Fibroblast of mammary gland (primary cell): ENCODE measurements around the gene UNC5A.
"Not testable (repeated sequence)": the region's sequence is repeated elsewhere in the genome, so short reads cannot be mapped to it uniquely, and the experiment has no call there.

Experiments used
- DNase-seq: peaks from one replicate; pipeline ENCODE4 v3.0.0-alpha.2; 2010; ENCODE audit warnings: low read depth
- H3K4me3 ChIP-seq: 2 replicates; pipeline ENCODE4 v1.5.1; 2011; ENCODE audit warnings: low read depth, mild to moderate bottlenecking, low read length, moderate library complexity; ENCODE audit not compliant: control insufficient read depth
- CTCF ChIP-seq: conservative IDR thresholded peaks from 2 replicates; pipeline ENCODE4 v1.5.1; 2011; ENCODE audit warnings: low read depth, low read length, inconsistent platforms; ENCODE audit not compliant: control insufficient read depth, insufficient read depth

The UNC5A gene

GRCh38 chr5:176868731-176869130 is 58.4 kb downstream of the UNC5A start:
- no peak overlapping the region for H3K4me3 ChIP-seq
- no peak for TF ChIP-seq CTCF
- no peak for DNase-seq

- DNase-seq: no peak
- no peak for TF ChIP-seq CTCF
- H3K4me3 ChIP-seq: no peak overlapping the region
Observed at GRCh38 chr5:176869501-176870109, 59.2 kb downstream of the UNC5A start.

- TF ChIP-seq CTCF: no peak
Observed at GRCh38 chr5:176870110-176870591, 59.8 kb downstream of the UNC5A start.

GRCh38 chr5:176870644-176871043 is 60.3 kb downstream of the UNC5A start:
- DNase-seq, H3K4me3 ChIP-seq: not testable (repeated sequence)

More at GRCh38 chr5:176870110-176870591, 59.8 kb downstream of the UNC5A start:
- DNase-seq: peak; percentile 58
- no peak overlapping the region for H3K4me3 ChIP-seq

GRCh38 chr5:176872586-176872985 is 62.2 kb downstream of the UNC5A start:
- H3K4me3 ChIP-seq, DNase-seq: not testable (repeated sequence)

- H3K4me3 ChIP-seq, DNase-seq: not testable (repeated sequence)
Observed at GRCh38 chr5:176873011-176873410, 62.7 kb downstream of the UNC5A start.

- DNase-seq: no peak
- TF ChIP-seq CTCF: no peak
- no peak overlapping the region for H3K4me3 ChIP-seq
Observed at GRCh38 chr5:176873541-176874172, 63.3 kb downstream of the UNC5A start.

- no peak for TF ChIP-seq CTCF
- DNase-seq: no peak
- no peak overlapping the region for H3K4me3 ChIP-seq
Observed at GRCh38 chr5:176874198-176874780, 63.9 kb downstream of the UNC5A start.
